Measurements from ENCODE around the gene SLC1A4. TPM values are rescaled to one million over a fixed set of nuclear protein-coding genes. Genes with fewer than 3 reads are reported as not detected.
"Not testable (repeated sequence)": the region's sequence is repeated elsewhere in the genome, so short reads cannot be mapped to it uniquely, and the experiment has no call there.

The SLC1A4 gene
- total RNA-seq, 1 experiment from 2014 or later, result 22.9 TPM

- H3K4me3 Mint-ChIP-seq (ENCODE audit: low read depth, unreplicated experiment), result no peak overlapping the region
- no peaks in the 10 kb centered on the region for H3K9me3 Mint-ChIP-seq (ENCODE audit: low read depth, unreplicated experiment)
- DNase-seq, result no peak
- intact Hi-C loops (cut with micrococcal nuclease; ENCODE audit: unreplicated experiment), result no loop called here
- H3K4me1 Mint-ChIP-seq (ENCODE audit: low read depth, unreplicated experiment), result no peaks in the 10 kb centered on the region
- no peaks in the 10 kb centered on the region for H3K36me3 Mint-ChIP-seq (ENCODE audit: insufficient read depth, unreplicated experiment)
- peaks cover 29% of the 10 kb centered on the region for H3K27me3 Mint-ChIP-seq (ENCODE audit: unreplicated experiment)
- no peak for TF ChIP-seq CTCF (IDR thresholded peaks at IDR 0.05; ENCODE audit: unreplicated experiment)
- no peak overlapping the region for H3K27ac Mint-ChIP-seq (ENCODE audit: unreplicated experiment)
- CTCF ChIA-PET, result interaction anchor here (0.5 kb wide), 1 partner anchor 102 kb away, joined by 4 read pairs; no protein-coding TSS in a partner anchor
- no TSS peak for BruUV-seq (replicated peaks)
Observed at GRCh38 chr2:64960819-64961218, 28.4 kb upstream of the SLC1A4 start.

DNA sequence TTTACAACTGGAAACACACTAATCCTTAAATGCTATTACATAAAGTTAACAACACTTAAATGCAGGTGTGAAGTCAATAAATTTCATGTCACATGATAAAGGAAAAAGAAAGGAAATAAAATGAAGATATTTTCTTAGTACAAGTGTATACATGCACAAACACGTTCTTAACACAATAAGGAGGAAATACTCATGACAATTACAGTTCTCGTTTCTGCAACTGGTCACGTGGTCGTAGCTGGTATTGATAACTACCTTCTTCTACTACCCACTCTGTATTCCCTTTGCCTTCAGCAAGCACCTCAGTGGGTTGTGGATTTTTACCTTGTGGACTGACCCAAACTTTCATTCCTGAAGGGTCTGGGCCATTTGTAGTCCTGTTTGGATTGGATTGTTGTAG lies 26.1 kb upstream of the SLC1A4 start:
- H3K9me3 Mint-ChIP-seq (ENCODE audit: low read depth, unreplicated experiment); CTCF ChIA-PET; H3K27ac Mint-ChIP-seq (ENCODE audit: unreplicated experiment); H3K36me3 Mint-ChIP-seq (ENCODE audit: insufficient read depth, unreplicated experiment); DNase-seq; intact Hi-C loops (cut with micrococcal nuclease; ENCODE audit: unreplicated experiment); H3K4me3 Mint-ChIP-seq (ENCODE audit: low read depth, unreplicated experiment); BruUV-seq (replicated peaks); H3K4me1 Mint-ChIP-seq (ENCODE audit: low read depth, unreplicated experiment): not testable (repeated sequence)
- H3K27me3 Mint-ChIP-seq (ENCODE audit: unreplicated experiment), result peaks cover 14% of the 10 kb centered on the region

DNA sequence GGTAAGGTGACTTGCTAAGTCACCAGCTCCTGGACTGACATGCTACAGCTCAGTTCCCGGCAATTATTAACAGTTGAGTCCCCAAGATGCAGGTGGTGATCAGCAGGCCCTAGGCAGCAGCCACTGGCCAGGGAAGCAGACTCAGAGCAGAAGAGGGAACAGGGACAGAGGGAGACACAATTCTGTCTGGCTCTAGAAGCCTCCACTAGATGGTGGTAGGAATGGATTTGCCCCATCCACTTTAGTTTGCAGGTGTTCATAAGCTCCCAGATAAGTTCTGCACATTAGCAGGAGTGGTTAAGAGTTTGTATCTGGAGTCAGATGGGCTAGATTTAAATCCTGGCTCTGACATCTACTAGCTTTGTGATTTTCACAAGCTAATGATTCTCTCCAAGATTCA lies 25.5 kb upstream of the SLC1A4 start:
- Mint-ChIP-seq H3K9me3 (ENCODE audit: low read depth, unreplicated experiment) (no peaks in the 10 kb centered on the region), H3K4me3 (ENCODE audit: low read depth, unreplicated experiment) (no peak overlapping the region), H3K27me3 (ENCODE audit: unreplicated experiment) (peaks cover 10% of the 10 kb centered on the region), H3K4me1 (ENCODE audit: low read depth, unreplicated experiment) (no peaks in the 10 kb centered on the region), H3K36me3 (ENCODE audit: insufficient read depth, unreplicated experiment) (no peaks in the 10 kb centered on the region), H3K27ac (ENCODE audit: unreplicated experiment) (no peak overlapping the region)
- no peak for DNase-seq
- CTCF ChIA-PET, result no interaction called here
- BruUV-seq (replicated peaks), result no TSS peak
- intact Hi-C loops (cut with micrococcal nuclease; ENCODE audit: unreplicated experiment), result no loop called here
- no peak for TF ChIP-seq CTCF (IDR thresholded peaks at IDR 0.05; ENCODE audit: unreplicated experiment)

- H3K36me3 Mint-ChIP-seq (ENCODE audit: insufficient read depth, unreplicated experiment), result no peaks in the 10 kb centered on the region
- CTCF ChIA-PET, result no interaction called here
- intact Hi-C loops (cut with micrococcal nuclease; ENCODE audit: unreplicated experiment), result no loop called here
Observed at GRCh38 chr2:64966017-64966416, 23.2 kb upstream of the SLC1A4 start.

More at GRCh38 chr2:64966017-64966416, 23.2 kb upstream of the SLC1A4 start:
- TF ChIP-seq CTCF (IDR thresholded peaks at IDR 0.05; ENCODE audit: unreplicated experiment), result no peak
- Mint-ChIP-seq H3K4me3 (ENCODE audit: low read depth, unreplicated experiment) (no peak overlapping the region), H3K9me3 (ENCODE audit: low read depth, unreplicated experiment) (no peaks in the 10 kb centered on the region), H3K27ac (ENCODE audit: unreplicated experiment) (no peak overlapping the region), H3K27me3 (ENCODE audit: unreplicated experiment) (no peaks in the 10 kb centered on the region), H3K4me1 (ENCODE audit: low read depth, unreplicated experiment) (no peaks in the 10 kb centered on the region)
- no TSS peak for BruUV-seq (replicated peaks)
- DNase-seq, result no peak
